WTC11 (cell line): ENCODE results near the gene SPECC1L. TPM values are rescaled to one million over a fixed set of nuclear protein-coding genes. Genes with fewer than 3 reads are reported as not detected.
A peak's percentile ranks its signal among the peaks of the same experiment; 100 is the strongest.

Experiments
- ATAC-seq: fragments of 200-7000 bp; cut with Tn5 transposase; 2 replicates; pipeline ENCODE4 v1.10.0; 2021; ENCODE audit warnings: mild to moderate bottlenecking, moderate library complexity
- CTCF ChIA-PET: fragments of 300-600 bp; sonication (Branson Sonifier 250); formaldehyde crosslinking; loops from one replicate; lab custom pipeline; 2021; ENCODE audit warnings: antibody characterized with exemption; lab: Charles Lee
- POLR2A ChIA-PET: fragments of 350-600 bp; sonication (Branson Sonifier 250); formaldehyde crosslinking; loops from one replicate; lab custom pipeline; 2021; ENCODE audit warnings: antibody characterized with exemption; lab: Charles Lee
- DNase-seq: peaks from one replicate; pipeline ENCODE4 v3.0.0; 2021; ENCODE audit warnings: low spot score
- H3K27ac Mint-ChIP-seq: 2 replicates; pipeline ENCODE4 v1.8.0; 2021; ENCODE audit warnings: mixed read lengths
- H3K27me3 Mint-ChIP-seq: 2 replicates; pipeline ENCODE4 v1.8.0; 2021; ENCODE audit warnings: low read depth, mild to moderate bottlenecking, moderate library complexity, mixed read lengths
- H3K36me3 Mint-ChIP-seq: 2 replicates; pipeline ENCODE4 v1.8.0; 2021; ENCODE audit warnings: mixed read lengths
- H3K4me1 Mint-ChIP-seq: 2 replicates; pipeline ENCODE4 v1.8.0; 2022; ENCODE audit warnings: mixed read lengths
- H3K4me3 Mint-ChIP-seq: 2 replicates; pipeline ENCODE4 v1.8.0; 2021; ENCODE audit warnings: mild to moderate bottlenecking, moderate library complexity, mixed read lengths
- H3K9me3 Mint-ChIP-seq: 2 replicates; pipeline ENCODE4 v1.8.0; 2021; ENCODE audit warnings: mixed read lengths
- ATF6 ChIP-seq: sonication (generic); formaldehyde crosslinking; IDR thresholded peaks from 2 replicates; pipeline ENCODE4 v1.8.1; 2023; ENCODE audit warnings: mild to moderate bottlenecking, missing genetic modification reagents
- CTCF ChIP-seq: fragments of 200-600 bp; IDR thresholded peaks from 2 replicates; pipeline ENCODE4 v1.8.0; 2022; ENCODE audit warnings: antibody characterized with exemption
- E2F4 ChIP-seq: sonication (generic); formaldehyde crosslinking; IDR thresholded peaks from 2 replicates; pipeline ENCODE4 v1.8.1; 2022; ENCODE audit warnings: low read depth, mild to moderate bottlenecking, moderate library complexity, missing genetic modification reagents, borderline replicate concordance
- ELF4 ChIP-seq: sonication (generic); formaldehyde crosslinking; IDR thresholded peaks from 2 replicates; pipeline ENCODE4 v1.8.1; 2022; ENCODE audit warnings: low read depth, mild to moderate bottlenecking, moderate library complexity, missing genetic modification reagents
- GABPB1 ChIP-seq: sonication (generic); formaldehyde crosslinking; IDR thresholded peaks from 2 replicates; pipeline ENCODE4 v1.8.1; 2023; ENCODE audit warnings: mild to moderate bottlenecking, missing genetic modification reagents
- HMGXB4 ChIP-seq: sonication (generic); formaldehyde crosslinking; IDR thresholded peaks from 2 replicates; pipeline ENCODE4 v1.8.1; 2023; ENCODE audit warnings: mild to moderate bottlenecking, moderate library complexity, missing genetic modification reagents
- JAZF1 ChIP-seq: fragments of 250-450 bp; sonication (Bioruptor Pico); IDR thresholded peaks from 2 replicates; pipeline ENCODE4 v1.9.0; 2021; ENCODE audit warnings: moderate library complexity, mild to moderate bottlenecking, inconsistent platforms
- MAX ChIP-seq: sonication (generic); formaldehyde crosslinking; IDR thresholded peaks from 2 replicates; pipeline ENCODE4 v1.8.0; 2022; ENCODE audit warnings: mild to moderate bottlenecking, missing genetic modification reagents
- NR2C2 ChIP-seq: sonication (generic); formaldehyde crosslinking; IDR thresholded peaks from 2 replicates; pipeline ENCODE4 v1.8.0; 2022; ENCODE audit warnings: mild to moderate bottlenecking, missing genetic modification reagents
- NR3C1 ChIP-seq: sonication (generic); formaldehyde crosslinking; conservative IDR thresholded peaks from 2 replicates; pipeline ENCODE4 v1.8.1; 2023; ENCODE audit warnings: low read depth, mild to moderate bottlenecking, missing genetic modification reagents
- OVOL2 ChIP-seq: fragments of 250-450 bp; sonication (Bioruptor Pico); IDR thresholded peaks from 2 replicates; pipeline ENCODE4 v1.9.0; 2021; ENCODE audit warnings: mild to moderate bottlenecking, borderline replicate concordance
- PREB ChIP-seq: sonication (generic); formaldehyde crosslinking; IDR thresholded peaks from 2 replicates; pipeline ENCODE4 v1.8.1; 2022; ENCODE audit warnings: mild to moderate bottlenecking, missing genetic modification reagents, moderate library complexity, borderline replicate concordance
- SMAD3 ChIP-seq: sonication (generic); formaldehyde crosslinking; IDR thresholded peaks from 2 replicates; pipeline ENCODE4 v1.8.0; 2022; ENCODE audit warnings: missing genetic modification reagents, mild to moderate bottlenecking, borderline replicate concordance
- SMAD4 ChIP-seq: sonication (generic); formaldehyde crosslinking; IDR thresholded peaks from 2 replicates; pipeline ENCODE4 v1.8.0; 2022; ENCODE audit warnings: mild to moderate bottlenecking, missing genetic modification reagents
- STAT6 ChIP-seq: sonication (generic); formaldehyde crosslinking; conservative IDR thresholded peaks from 2 replicates; pipeline ENCODE4 v1.8.1; 2023; ENCODE audit warnings: mild to moderate bottlenecking, low read depth, missing genetic modification reagents, moderate library complexity
- ZNF138 ChIP-seq: sonication (generic); formaldehyde crosslinking; conservative IDR thresholded peaks from 2 replicates; pipeline ENCODE4 v1.8.1; 2022; ENCODE audit warnings: mild to moderate bottlenecking, moderate library complexity, missing genetic modification reagents
- ZNF232 ChIP-seq: sonication (generic); formaldehyde crosslinking; IDR thresholded peaks from 2 replicates; pipeline ENCODE4 v1.8.0; 2022; ENCODE audit warnings: mild to moderate bottlenecking, missing genetic modification reagents
- ZNF317 ChIP-seq: sonication (generic); formaldehyde crosslinking; IDR thresholded peaks from 2 replicates; pipeline ENCODE4 v1.8.1; 2023; ENCODE audit warnings: low read depth, mild to moderate bottlenecking, moderate library complexity, missing genetic modification reagents, borderline replicate concordance
- ZNF416 ChIP-seq: fragments of 250-450 bp; sonication (Bioruptor Pico); IDR thresholded peaks from 2 replicates; pipeline ENCODE4 v1.9.0; 2021; ENCODE audit warnings: mild to moderate bottlenecking, inconsistent platforms
- total RNA-seq: library from RNA; stranded (reverse); gene quantifications from 3 replicates; pipeline ENCODE4 v1.2.3, GENCODE V29; 2021

The SPECC1L gene
- total RNA-seq, 1 experiment from 2014 or later, result 44.6 TPM

GRCh38 chr22:24445481-24446259 lies 175.0 kb downstream of the SPECC1L start:
- ATAC-seq (peak; percentile 25; the same call in 1 of the 2 replicates), DNase-seq (no peak)
- Mint-ChIP-seq H3K4me1 (peaks cover 12% of the 10 kb centered on the region), H3K36me3 (no peaks in the 10 kb centered on the region; the same call in 1 of the 2 replicates), H3K4me3 (no peak overlapping the region), H3K9me3 (no peaks in the 10 kb centered on the region), H3K27ac (no peak overlapping the region), H3K27me3 (no peaks in the 10 kb centered on the region)
- no peak for TF ChIP-seq E2F4 (CRISPR knock-in tag)
- TF ChIP-seq CTCF, result no peak
- TF ChIP-seq ZNF232 (CRISPR knock-in tag), result no peak
- TF ChIP-seq ATF6 (CRISPR knock-in tag), result no peak
- TF ChIP-seq ZNF317 (CRISPR knock-in tag), result no peak
- no peak for TF ChIP-seq GABPB1 (CRISPR knock-in tag)
- no peak for TF ChIP-seq SMAD3
- TF ChIP-seq MAX (CRISPR knock-in tag), result no peak
- TF ChIP-seq HMGXB4 (CRISPR knock-in tag), result no peak
- TF ChIP-seq JAZF1, result no peak
- no peak for TF ChIP-seq ZNF416 (CRISPR knock-in tag)
- TF ChIP-seq NR2C2 (CRISPR knock-in tag), result no peak
- TF ChIP-seq STAT6 (CRISPR knock-in tag), result no peak
- no peak for TF ChIP-seq NR3C1
- TF ChIP-seq ELF4 (CRISPR knock-in tag), result no peak
- TF ChIP-seq OVOL2 (CRISPR knock-in tag), result no peak
- no peak for TF ChIP-seq PREB
- TF ChIP-seq ZNF138, result no peak
- no peak for TF ChIP-seq SMAD4 (CRISPR knock-in tag)
- ChIA-PET POLR2A (interaction anchor here (0.9 kb wide), 1 partner anchor 24 kb away, joined by 4 read pairs; no protein-coding TSS in a partner anchor), CTCF (interaction anchor here (0.7 to 2.0 kb wide), 5 partner anchors 22 to 76 kb away, joined by 3 to 13 read pairs (median 3); no protein-coding TSS in a partner anchor)
